Stimulated activated CD4-positive, alpha-beta T cell treated with anti-CD3 and anti-CD28 coated beads, Interleukin-2, amount 100 ng/mL, for 24 hours (primary cell): ENCODE measurements around the gene FAM227B.
A peak's percentile ranks its signal among the peaks of the same experiment; 100 is the strongest.
"Not testable (repeated sequence)": the region's sequence is repeated elsewhere in the genome, so short reads cannot be mapped to it uniquely, and the experiment has no call there.

Source experiments
- DNase-seq, 2 donors: peaks; one replicate each; pipeline ENCODE4 v3.0.0-alpha.2; 2020

FAM227B gene

DNA sequence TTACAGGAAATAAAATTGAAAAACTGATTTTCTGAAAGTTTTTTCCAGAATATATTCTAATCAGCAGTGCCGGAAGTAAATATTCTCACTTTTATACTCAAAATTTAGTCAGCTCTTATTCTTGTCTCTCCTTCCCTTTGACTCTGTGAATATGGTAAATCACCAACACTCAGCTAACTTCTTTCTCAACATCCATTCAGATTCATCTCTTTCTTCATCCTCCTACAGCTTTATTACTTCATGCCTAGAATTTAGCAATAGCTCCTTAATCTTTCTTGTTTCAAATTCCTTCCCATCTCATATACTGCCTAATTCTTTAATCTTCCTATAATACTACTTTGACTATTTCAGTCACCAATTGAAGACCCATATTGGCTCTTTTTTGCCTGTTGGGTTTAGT lies 129.7 kb downstream of the FAM227B start:
- no peak for DNase-seq

- not testable (repeated sequence) for DNase-seq
These were observed 135.2 kb downstream of the FAM227B start for GRCh38 chr15:49485401-49485800.

- DNase-seq: not testable (repeated sequence)
These were observed 141.6 kb downstream of the FAM227B start for GRCh38 chr15:49478982-49479381.

DNA sequence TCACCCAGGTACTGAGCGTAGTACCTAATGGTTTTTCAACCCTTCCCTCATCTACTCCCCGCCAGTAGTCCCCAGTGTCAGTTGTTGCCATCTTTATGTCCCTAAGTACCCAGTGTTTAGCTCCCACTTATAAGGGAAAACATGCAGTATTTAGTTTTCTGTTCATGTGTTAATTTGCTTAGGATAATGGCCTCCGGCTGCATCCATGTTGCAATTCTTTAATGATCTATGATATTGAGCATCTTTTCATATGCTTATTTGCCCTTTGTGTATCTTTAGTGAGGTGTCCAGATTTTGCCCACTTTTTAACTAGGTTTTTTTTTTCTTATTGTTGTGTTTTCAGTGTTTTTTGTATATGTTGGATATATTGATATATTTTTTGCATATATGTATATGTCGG lies 142.6 kb downstream of the FAM227B start:
- DNase-seq: not testable (repeated sequence)

DNA sequence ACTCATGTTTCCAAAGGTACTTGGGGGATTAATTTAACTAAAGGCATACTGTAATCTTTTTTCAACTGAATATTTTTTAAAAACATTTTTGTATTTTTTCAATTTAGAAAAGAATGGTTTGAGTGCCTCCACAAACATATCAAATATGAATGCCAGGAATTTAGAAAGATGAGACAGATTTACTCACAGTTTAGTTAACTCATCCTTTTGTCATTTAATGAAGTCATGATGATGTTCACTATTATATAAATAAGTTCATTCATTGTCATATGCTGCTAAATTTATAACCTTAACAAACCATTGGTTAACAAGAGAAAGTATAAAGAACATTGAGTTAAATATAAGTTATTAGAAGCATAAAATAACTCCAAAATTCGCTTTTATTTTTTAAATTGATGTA lies 147.6 kb downstream of the FAM227B start:
- no peak for DNase-seq

DNA sequence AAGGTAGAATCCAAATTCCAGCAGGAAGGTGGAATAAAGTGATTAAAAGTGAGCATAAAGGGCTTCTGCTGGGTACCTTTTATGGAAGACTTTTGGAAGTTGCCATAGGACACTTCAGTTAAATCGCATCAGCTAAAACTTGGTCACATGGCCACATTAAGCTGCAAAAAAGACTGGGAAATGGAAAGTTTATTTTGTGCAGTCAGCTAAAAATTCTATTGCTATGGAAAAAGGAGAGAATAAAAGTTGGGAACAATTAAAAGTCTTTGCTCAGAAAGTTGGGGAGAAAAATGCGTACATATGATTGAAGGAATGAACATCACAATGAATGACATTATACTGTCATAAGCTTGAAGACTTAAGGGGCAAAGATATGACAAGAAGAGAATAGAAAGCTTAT lies 148.3 kb downstream of the FAM227B start:
- no peak for DNase-seq

- DNase-seq: no peak
These were observed 148.9 kb downstream of the FAM227B start for GRCh38 chr15:49471733-49472132.

DNA sequence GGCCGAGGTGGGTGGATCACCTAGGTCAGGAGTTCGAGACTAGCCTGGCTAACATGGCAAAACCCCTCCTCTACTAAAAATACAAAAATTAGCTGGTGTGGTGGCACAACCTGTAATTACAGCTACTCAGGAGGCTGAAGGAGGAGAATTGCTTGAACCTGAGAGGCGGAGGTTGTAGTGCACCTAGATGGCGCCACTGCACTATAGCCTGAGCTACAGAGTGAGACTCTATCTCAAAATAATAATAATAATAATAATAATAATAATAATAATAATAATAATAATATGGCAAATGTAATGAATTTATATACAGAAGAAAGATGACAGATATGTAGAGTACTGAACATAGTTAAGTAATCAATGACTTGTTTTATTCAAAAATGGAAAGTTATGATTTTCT lies 149.4 kb downstream of the FAM227B start:
- DNase-seq: peak; percentile 26 to 60

- DNase-seq: no peak
These were observed 152.2 kb downstream of the FAM227B start for GRCh38 chr15:49468481-49468839.

- no peak for DNase-seq
These were observed 152.7 kb downstream of the FAM227B start for GRCh38 chr15:49467746-49468480.

DNA sequence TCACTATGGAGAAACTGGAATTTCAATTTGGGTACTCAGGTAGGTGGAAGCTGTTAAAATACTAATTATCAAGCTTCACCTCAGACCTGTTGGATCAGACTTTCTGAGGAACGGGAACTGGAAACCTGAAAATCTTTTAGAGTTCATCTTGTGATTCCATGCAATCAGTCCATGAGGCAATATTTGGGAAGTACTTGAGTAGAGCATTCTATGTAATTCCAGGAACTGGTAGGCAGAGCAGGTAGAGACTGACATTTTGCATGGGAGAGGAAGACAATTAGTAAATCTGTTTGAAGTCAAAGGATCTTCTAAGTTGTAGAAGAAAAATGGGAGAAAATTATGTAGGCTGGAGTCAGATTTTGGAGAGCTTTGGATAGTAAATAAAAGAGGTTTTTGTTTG lies 154.5 kb downstream of the FAM227B start:
- DNase-seq: no peak

GRCh38 chr15:49464522-49464921 lies 156.1 kb downstream of the FAM227B start:
- no peak for DNase-seq

DNA sequence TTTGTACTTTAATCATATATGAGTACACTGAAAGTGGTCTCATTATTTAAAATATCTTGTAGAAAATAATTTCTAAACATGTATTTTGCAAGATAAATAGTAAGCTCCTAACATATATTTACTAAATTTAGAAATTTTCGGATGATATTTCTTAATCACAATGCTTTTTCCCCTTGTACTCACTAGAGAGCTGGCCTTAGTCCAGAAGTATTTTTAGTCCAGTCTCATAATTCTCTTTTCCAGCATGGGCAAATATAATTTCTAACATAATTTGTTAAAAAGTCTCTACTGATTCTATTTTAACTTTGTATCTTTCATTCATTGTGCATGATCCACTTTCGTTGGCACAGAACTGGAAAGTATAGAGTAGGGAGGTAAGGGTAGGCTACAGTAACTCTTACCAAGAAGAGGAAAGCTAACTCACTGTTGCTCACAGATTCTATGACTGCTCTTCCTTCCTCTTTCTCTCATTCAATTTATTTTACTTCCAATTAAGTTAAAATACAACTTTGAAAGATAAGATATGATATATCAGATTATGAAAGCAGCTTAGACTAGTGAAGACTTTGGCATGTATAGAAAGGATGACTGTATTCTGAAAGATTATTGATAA lies 158.3 kb downstream of the FAM227B start:
- no peak for DNase-seq

DNA sequence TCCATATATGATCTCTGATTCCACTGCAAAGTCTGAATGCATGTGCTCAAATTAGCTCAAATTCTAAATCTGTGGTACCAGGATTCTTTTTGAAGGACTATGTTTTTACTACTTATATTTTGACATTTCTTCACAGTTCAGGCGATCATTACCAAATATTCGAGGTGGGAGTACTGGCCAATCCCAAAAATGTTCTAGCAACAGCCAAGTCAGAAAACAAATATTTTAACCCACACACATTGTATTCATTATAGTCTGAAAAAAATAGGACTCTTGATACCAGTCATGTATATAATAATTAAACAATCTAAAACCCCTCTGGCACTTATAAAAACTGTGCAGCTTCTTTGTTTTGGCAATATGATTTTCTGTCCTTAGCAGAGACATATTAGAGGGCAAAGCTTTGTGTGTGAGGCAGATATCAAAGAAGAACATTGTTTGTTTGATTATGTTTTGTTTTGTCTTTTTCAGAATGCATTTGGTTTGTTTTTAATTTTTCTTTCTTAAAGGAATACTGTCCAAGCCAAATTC lies 160.1 kb downstream of the FAM227B start:
- no peak for DNase-seq

- DNase-seq: no peak
These were observed 162.5 kb downstream of the FAM227B start for GRCh38 chr15:49458145-49458544.

GRCh38 chr15:49456166-49456565 lies 164.5 kb downstream of the FAM227B start:
- no peak for DNase-seq

DNA sequence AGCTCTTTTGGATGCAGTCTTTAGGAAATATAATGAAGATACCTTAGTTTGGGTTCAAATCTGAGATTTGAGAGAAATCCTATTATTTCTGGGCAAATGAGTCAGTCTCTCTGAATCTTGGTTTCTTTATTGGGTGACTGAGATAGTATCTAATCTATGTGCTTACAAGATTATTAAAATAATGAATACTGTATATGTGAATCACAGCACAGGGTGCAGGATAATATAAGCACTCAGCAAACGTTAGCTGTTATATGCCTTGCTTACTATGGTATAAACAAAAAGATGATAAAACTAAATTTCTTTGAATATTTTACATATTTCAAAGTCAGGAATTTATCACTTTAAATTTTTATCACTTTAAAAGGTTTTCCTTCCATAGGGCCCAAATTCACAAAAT lies 168.0 kb downstream of the FAM227B start:
- DNase-seq: no peak

DNA sequence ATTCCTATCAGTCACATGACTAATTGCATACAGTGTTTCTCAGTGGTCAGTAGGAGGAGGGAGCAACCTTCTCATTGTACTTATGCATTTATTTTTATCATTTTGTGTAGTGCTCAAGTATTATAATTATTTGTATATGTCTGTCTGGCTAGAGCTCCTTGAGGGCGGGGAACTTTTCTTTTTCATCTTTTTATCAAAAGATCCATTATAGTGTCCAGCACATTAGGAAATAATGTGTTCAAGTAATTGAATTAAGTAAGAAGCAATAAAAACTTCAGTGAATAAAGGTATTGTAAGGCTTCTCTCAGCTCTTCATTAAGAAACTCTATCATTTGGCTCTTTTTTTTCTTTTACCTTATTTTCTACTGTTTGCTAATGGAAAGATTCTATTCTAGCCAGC lies 178.8 kb downstream of the FAM227B start:
- no peak for DNase-seq

DNA sequence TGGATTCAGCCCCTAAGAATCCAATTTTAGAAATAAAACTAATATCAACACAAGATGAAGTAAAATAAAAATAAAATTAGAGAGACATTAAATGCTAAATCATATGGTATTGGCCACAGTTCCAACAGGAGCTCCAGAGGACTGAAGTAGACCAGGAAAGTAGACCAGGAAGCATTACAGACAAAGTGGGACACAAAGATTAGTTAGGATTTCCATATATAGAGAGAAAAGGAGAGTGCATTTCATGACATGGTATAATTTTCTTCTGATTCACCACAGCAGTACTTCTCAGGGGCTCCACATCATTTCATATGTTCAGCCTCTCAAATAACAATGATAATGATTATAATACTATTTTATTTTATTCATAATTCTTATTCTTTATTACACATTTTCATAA lies 179.3 kb downstream of the FAM227B start:
- no peak for DNase-seq

DNA sequence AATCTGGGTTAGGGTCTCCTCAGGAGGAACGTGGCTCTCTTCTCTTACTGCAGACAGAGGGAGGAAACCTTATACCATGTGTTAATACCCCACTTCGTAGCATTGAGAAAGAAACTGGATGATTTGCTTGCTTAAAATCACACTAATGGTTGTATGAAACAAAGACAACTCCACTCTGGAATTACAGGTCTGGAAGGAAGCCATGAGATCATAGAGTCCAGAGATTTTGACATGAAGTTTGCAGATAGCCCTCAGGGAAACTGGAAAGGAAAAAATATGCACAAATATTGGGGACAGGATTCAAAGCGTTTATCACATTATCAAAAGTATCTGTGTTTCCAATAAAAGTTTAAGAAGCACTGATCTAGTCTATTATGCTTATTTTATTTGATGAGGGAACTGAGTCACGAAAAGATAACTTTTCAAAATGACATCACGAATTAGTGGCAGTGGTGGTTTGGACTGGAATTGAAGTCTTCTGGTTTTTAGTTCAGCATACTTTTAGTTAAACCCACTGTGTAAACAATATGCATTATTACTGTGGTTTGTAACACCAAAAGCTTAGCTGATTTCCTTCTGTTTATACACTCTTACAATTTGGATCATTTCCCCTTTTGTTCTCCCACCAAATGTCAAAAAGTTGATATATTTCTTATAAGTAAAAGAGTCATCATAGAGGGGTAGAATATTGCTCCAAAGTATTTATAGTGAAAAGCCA lies 180.8 kb downstream of the FAM227B start:
- DNase-seq: no peak

DNA sequence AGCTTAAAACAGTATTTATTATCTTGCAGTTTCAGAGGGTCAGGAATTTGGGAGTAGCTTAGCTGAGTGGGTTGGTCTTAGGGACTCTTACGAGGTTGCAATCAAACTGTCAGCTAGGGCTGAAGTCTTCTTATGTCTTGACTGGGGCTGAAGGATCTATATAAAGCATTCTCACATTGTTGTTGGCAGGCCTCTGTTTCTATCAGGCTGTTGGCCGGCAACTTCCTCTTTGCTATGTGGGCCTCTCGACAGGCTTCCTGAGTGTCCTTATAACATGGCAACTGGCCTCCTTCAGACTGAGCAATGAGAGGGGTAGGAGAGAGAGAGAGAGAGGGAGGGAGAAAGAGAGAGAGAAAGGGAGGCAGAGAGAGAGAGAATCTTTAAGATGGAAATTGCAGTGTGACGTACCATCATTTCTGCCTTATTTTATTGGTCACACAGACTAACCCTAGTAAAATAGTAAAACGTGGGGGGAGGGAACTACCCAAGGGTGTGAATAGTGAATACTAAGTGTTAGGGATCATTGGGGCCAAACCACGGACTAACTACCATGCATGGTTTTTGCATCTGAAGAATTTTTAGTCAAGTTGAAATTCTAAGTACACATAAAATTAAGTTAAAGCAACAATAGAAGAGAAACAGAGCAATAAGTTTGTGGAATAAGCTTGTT lies 181.5 kb downstream of the FAM227B start:
- DNase-seq: no peak

DNA sequence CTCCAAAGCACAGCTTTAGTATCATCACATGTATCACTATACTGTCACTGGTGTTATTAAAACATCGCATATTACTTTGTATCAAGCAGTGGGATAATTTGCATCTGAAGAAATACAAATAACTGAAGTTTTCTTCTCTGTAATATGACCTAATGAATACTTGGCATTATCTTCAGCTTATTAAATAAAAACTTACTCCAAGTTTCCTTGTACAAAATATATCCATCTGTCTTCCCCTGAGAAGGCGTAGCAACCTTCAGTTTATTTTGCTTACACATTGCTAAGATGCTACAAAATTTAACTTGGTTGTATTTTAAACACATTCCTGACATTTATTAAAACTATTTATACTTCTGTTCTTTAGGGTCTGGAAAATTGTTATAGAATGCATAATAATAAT lies 183.9 kb downstream of the FAM227B start:
- no peak for DNase-seq

GRCh38 chr15:49435174-49435573 lies 185.4 kb downstream of the FAM227B start:
- DNase-seq: no peak
